Activated CD8-positive, alpha-beta T cell treated with anti-CD3 and anti-CD28 coated beads for 36 hours (primary cell): Measurements from ENCODE around the gene ADGRG1. TPM values are rescaled to one million over a fixed set of nuclear protein-coding genes. Genes with fewer than 3 reads are reported as not detected.

Experiments
- ATAC-seq: fragments of 200-7000 bp; cut with Tn5 transposase; one replicate; pipeline ENCODE4 v1.10.0; 2021; ENCODE audit warnings: mild to moderate bottlenecking, moderate library complexity
- CTCF ChIA-PET: fragments of 350-600 bp; sonication (Branson Sonifier 250); formaldehyde crosslinking; loops from one replicate; lab custom pipeline; 2021; ENCODE audit warnings: antibody characterized with exemption; lab: Charles Lee
- POLR2A ChIA-PET: fragments of 350-600 bp; sonication (Branson Sonifier 250); formaldehyde crosslinking; loops from one replicate; lab custom pipeline; 2021; ENCODE audit warnings: antibody characterized with exemption; lab: Charles Lee
- DNase-seq: peaks from one replicate; pipeline ENCODE4 v3.0.0-alpha.2; 2020
- H3K27ac Mint-ChIP-seq: one replicate; pipeline ENCODE4 v1.8.0; 2021; ENCODE audit warnings: mild to moderate bottlenecking, mixed read lengths
- H3K27me3 Mint-ChIP-seq: one replicate; pipeline ENCODE4 v1.8.0; 2021; ENCODE audit warnings: mixed read lengths
- H3K36me3 Mint-ChIP-seq: one replicate; pipeline ENCODE4 v1.8.0; 2021; ENCODE audit warnings: low read depth, mixed read lengths
- H3K4me1 Mint-ChIP-seq: one replicate; pipeline ENCODE4 v1.8.0; 2021; ENCODE audit warnings: low read depth, mixed read lengths
- H3K4me3 Mint-ChIP-seq: one replicate; pipeline ENCODE4 v1.8.0; 2021; ENCODE audit warnings: mild to moderate bottlenecking, moderate library complexity, mixed read lengths
- H3K9me3 Mint-ChIP-seq: one replicate; pipeline ENCODE4 v1.8.0; 2021; ENCODE audit warnings: mixed read lengths
- CTCF ChIP-seq: fragments of 200-600 bp; IDR thresholded peaks from one replicate; pipeline ENCODE4 v1.8.0; 2022; ENCODE audit warnings: antibody characterized with exemption, mild to moderate bottlenecking
- intact Hi-C: fragments of 100-400 bp; cut with micrococcal nuclease; formaldehyde crosslinking; loops from one replicate; pipeline ENCODE4 v1.10.0; 2022
- total RNA-seq, 2 experiments: library from RNA; stranded (reverse); gene quantifications; one replicate each; pipeline ENCODE4 v1.2.3, GENCODE V29; 2021

The ADGRG1 gene
- total RNA-seq, 2 experiments from 2014 or later, result 4.9 to 8.5 TPM

- H3K27ac Mint-ChIP-seq, result no peak overlapping the region
- CTCF ChIA-PET, result interaction anchor here (1.1 kb wide), 1 partner anchor 10 kb away, joined by 3 read pairs; no protein-coding TSS in a partner anchor
- no peak overlapping the region for H3K4me3 Mint-ChIP-seq
- POLR2A ChIA-PET, result no interaction called here
- no peaks in the 10 kb centered on the region for H3K9me3 Mint-ChIP-seq
- H3K4me1 Mint-ChIP-seq, result peaks cover 6% of the 10 kb centered on the region
- H3K27me3 Mint-ChIP-seq, result no peaks in the 10 kb centered on the region
- intact Hi-C loops, result no loop called here
- no peak for TF ChIP-seq CTCF
- DNase-seq (no peak), ATAC-seq (no peak)
- H3K36me3 Mint-ChIP-seq, result no peaks in the 10 kb centered on the region
Measured at GRCh38 chr16:57658130-57658877, 29.9 kb downstream of the ADGRG1 start.

GRCh38 chr16:57658878-57659674, 30.6 kb downstream of the ADGRG1 start:
- ATAC-seq (no peak), DNase-seq (no peak)
- no peak overlapping the region for H3K27ac Mint-ChIP-seq
- no peaks in the 10 kb centered on the region for H3K9me3 Mint-ChIP-seq
- H3K4me1 Mint-ChIP-seq, result peaks cover 6% of the 10 kb centered on the region
- ChIA-PET POLR2A (no interaction called here), CTCF (no interaction called here)
- intact Hi-C loops, result no loop called here
- TF ChIP-seq CTCF, result no peak
- no peak overlapping the region for H3K4me3 Mint-ChIP-seq
- H3K27me3 Mint-ChIP-seq, result no peaks in the 10 kb centered on the region
- H3K36me3 Mint-ChIP-seq, result no peaks in the 10 kb centered on the region

GRCh38 chr16:57660715-57661463, 32.5 kb downstream of the ADGRG1 start:
- POLR2A ChIA-PET, result no interaction called here
- Mint-ChIP-seq H3K4me1 (peaks cover 6% of the 10 kb centered on the region), H3K4me3 (no peak overlapping the region), H3K36me3 (no peaks in the 10 kb centered on the region), H3K27ac (no peak overlapping the region), H3K9me3 (no peaks in the 10 kb centered on the region), H3K27me3 (no peaks in the 10 kb centered on the region)
- no peak for ATAC-seq
- intact Hi-C loops, result no loop called here
- no peak for TF ChIP-seq CTCF
- CTCF ChIA-PET, result no interaction called here
- DNase-seq, result no peak

- H3K4me3 Mint-ChIP-seq, result no peak overlapping the region
- DNase-seq (no peak), ATAC-seq (no peak)
- no peak for TF ChIP-seq CTCF
- no peaks in the 10 kb centered on the region for H3K27me3 Mint-ChIP-seq
- H3K27ac Mint-ChIP-seq, result no peak overlapping the region
- ChIA-PET POLR2A (no interaction called here), CTCF (interaction anchor here (1.3 kb wide), 1 partner anchor 85 kb away, joined by 4 read pairs; no protein-coding TSS in a partner anchor)
- no peaks in the 10 kb centered on the region for H3K9me3 Mint-ChIP-seq
- no peaks in the 10 kb centered on the region for H3K36me3 Mint-ChIP-seq
- intact Hi-C loops, result no loop called here
- H3K4me1 Mint-ChIP-seq, result peaks cover under 1% of the 10 kb centered on the region
Measured at GRCh38 chr16:57661510-57661909, 33.1 kb downstream of the ADGRG1 start.
